Left forelimb (tissue), 1 donor: ENCODE data around the gene EPHB2.
"Not testable (repeated sequence)": the region's sequence is repeated elsewhere in the genome, so short reads cannot be mapped to it uniquely, and the experiment has no call there.

ENCODE experiments used
- DNase-seq: peaks from one replicate; pipeline ENCODE4 v3.0.0-alpha.2; 2018; ENCODE audit warnings: low spot score

EPHB2 gene

DNA sequence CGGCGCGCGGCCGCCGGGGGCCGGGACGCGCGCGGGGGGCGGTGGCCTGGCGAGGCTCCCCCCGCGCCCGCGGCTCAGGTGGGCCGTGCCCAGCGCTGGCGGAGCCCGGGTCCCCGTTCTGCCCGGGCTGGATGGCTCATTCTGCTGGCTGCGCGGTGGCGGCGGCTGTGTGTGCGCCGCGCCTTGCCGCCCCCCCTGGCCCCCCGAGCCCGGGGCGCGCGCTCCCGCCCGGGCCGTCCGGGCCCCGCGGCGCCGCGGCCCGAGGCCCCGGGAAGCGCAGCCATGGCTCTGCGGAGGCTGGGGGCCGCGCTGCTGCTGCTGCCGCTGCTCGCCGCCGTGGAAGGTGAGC, at the start of gene EPHB2:
Gene EPHB2, plus strand, starts transcription at position 139 of the 349 bp plus-strand sequence. Its CDS starts 144 bp downstream, at position 283.
- DNase-seq: no peak

DNA sequence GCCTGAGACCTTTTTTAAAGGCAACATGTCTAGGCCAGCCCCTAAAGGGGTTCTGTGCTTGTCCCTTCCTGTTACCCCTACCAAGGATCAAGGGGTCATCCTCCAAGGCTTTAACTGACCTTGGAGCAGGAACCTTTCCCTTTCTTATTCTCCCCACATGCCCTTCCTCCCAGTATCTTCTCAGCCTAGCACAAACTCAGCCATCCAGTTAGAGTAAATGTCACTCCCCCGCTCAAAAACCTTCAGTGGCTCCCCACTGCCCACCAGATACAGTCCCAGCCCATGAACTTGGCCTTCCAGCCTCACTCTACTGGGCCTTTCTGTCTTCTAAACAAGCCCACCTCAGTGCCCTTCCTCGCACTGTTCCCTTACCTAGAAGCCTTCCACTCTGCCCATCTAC, 48.8 kb upstream of the EPHB2 start:
- DNase-seq: no peak

DNA sequence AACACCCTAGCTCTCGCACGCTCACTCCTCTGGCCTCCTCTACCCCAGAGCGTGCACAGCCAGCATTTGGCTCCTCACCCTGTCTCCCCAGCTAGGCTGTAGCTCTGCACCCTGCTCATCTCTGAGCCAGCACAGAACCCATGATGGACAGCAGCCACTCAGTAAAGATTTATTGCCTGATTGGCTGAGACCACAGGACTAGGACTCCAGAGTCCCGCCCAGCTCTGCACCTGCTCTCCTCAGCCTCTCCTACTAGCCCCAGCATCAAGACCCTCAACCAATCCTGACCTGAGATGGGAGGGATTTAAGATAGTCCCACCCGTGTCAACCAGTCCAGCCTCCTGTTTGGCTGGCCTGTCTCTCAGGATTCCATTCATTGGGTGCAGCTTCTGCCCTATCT, 48.3 kb upstream of the EPHB2 start:
- DNase-seq: no peak

DNA sequence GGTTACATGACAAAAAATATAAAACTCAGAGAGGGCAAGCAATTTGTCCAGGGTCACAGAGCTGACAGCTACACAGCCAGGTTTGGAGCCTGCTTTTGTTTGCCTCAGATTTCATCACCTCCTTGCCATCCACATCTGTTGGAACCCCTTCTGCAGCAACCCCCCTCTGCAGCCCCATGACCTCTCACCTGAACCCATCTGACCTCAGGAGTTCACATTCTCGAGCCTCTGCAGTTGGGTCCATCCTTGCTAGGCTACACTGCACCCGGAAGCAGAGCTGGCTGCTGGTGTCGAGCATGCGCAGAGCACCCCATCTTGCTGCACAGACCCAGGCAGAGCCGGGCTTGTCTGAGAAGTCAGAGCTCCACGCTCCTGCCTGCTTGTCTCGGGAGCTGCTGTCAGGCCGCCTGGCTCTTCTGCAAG, 47.6 kb upstream of the EPHB2 start:
- DNase-seq: no peak

DNA sequence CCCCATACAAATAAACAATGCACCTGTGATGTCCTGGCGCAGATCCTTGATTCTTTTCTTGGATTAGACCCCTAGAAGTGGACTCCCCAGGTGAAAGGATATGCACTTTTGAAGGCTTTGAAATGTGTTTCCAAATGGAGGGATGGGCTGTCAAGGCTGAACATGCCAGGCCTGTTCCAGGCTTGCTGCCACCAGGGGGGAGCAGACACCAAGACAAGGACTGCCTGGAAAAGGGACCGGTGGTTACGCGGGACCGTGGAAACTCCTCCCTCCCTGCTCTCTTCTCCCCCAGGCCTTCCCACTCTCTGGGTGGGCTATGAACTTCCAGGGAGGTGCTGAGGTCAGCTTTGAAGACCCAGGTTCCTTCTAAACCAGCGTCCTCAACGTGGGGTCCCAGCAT, 44.9 kb upstream of the EPHB2 start:
- DNase-seq: no peak

DNA sequence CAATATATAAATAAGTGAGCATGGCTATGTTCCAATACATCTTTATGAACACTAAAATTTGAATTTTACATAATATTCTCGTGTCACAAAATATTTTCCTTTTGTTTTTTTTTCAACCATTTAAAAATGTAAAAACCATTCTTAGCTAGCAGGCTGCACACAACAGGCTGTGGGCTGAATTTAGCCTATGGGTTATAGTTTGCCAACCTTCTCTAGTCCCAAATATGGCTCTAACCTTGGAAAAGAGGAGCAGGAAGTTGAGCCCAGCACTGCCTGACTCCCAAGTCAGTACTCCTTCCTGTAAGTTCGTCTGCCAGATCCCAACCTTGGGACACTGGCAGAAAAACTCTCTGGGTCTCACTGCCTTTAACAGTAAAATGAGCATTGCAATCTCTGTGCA, 44.2 kb upstream of the EPHB2 start:
- DNase-seq: no peak

DNA sequence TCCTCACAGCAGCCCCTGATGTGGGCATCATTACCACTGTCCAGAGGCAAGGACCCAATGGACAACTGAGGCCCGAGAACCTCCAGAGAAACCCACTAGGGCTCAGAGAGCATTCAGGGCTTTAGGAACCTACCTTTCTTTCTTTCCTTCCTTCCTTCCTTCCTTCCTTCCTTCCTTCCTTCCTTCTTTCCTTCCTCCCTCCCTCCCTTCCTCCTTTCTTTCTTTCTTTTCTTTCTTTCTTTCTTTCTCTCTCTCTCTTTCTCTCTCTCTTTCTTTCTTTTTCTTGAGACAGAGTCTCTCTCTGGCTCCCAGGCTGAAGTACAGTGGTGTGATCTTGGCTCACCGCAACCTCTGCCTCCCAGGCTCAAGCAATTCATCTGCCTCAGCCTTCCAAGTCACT, 41.8 kb upstream of the EPHB2 start:
- DNase-seq: not testable (repeated sequence)

DNA sequence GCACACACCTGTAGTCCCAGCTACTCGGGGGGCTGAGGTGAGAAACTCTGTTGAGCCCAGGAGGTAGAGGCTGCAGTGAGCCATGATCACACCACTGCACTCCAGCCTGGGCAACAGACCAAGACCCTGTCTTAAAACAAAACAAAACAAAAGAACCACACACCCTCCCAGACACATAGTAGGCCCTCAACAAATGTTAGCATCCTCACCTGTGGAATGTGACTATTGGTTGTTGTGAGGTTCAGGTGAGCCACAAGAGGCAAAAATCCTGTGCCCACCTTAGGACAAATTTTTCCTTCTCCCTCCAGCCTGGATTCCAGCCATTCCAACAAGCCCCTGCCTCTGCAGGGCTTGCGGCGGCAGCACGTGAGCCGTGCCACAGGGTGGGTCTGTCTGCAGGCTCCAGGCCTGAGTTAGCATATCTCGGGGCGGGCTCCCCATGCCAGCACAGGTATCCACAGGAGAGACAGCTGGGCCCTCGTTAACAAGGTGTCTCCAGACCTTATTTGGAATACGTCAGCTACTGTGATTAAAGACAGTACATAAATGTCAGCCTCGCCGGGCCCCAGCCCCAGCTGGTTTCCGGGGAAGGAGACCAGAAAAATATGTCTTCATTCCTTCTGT, 40.2 kb upstream of the EPHB2 start:
- DNase-seq: no peak

DNA sequence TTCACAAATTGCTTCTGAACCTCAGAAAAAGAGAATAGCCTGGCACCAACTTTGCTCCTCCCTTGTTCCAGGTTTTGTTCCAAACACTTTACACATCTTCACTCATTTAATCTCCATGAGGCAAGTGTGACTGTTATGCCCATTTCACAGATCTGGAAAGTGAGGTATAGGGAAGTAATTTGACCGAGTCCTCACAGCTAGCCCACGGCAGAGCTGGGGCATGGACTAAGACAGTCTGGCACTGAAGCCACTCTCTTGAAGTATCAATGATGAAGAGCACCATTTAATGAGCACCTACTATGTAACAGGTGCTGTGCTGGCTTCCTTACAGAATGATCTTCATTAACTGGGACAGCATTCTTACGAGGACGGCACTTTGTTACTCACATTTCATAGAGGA, 38.6 kb upstream of the EPHB2 start:
- DNase-seq: no peak

DNA sequence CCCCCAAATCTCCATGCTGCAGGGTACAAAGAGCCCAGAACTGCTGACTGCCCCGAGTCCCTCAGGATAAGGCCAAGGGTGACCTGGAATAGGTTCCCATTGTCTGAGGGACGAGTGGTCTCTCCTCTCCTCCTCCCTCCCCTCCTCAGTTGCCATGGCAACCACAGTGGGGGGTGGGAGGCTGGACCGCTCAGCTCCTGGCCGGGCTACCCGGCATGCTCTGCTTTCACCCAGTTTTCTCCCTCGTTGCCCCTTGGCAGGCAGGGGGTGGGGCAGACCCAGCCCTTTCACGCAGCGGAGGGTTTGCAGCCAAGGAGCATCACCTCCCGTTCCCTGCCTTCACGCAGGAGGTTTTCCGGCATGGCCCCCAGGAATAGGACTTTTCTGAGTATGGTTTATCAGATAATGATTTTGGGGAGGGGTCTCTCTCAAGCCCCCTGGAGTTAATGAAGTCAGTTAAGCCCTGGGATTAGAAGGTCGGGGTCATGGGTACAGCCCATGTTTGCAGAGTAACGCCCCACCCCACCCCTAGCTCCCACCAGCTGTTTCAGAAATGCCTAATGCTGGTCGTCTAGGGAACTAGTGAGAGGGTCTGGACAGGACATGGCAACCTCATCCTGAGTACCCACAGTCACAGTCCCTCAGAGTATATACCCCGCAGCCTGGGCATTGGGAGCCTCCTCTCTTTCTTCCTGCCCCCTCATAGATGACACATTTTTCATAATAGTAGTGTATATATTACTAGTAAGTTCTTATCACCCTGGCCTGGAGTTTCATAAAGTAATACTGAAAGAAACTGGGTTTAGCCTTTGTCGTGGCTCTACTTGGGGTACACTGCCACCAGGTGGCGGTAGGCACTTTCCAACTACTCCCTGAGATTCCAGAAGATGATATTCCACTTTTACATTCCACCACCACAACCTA, 36.9 kb upstream of the EPHB2 start:
- DNase-seq: no peak

DNA sequence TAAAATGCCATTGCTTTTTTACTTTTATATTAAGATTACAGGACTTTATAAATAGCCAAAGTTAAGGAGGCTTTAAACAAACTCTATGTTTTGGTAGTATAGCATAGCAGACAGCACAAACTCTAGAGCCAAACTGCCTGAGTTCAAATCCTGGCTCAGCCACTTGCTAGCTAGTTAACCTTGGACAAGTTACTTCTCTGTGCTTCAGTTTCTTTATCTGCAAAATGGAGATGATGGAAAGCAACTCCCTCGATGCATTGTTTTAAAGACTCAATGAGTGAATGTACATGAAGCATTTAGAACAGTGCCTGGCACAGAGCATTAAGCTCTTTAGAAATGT, 36.3 kb upstream of the EPHB2 start:
- no peak for DNase-seq

DNA sequence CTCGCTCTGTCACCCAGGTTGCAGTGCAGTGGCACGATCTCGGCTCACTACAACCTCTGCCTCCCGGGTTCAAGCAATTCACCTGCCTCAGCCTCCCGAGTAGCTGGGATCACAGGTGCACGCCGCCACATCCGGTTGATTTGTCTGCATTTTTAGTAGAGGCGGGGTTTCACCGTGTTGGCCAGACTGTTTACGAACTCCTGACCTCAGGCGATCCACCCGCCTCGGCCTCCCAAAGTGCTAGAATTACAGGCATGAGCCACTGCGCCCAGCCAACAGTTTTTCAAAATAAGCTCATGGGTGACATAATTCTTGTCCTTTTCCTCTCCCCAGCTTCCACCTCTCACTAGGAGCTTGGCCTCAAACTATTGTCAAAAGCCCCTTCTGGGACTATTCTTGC, 34.5 kb upstream of the EPHB2 start:
- DNase-seq: not testable (repeated sequence)

DNA sequence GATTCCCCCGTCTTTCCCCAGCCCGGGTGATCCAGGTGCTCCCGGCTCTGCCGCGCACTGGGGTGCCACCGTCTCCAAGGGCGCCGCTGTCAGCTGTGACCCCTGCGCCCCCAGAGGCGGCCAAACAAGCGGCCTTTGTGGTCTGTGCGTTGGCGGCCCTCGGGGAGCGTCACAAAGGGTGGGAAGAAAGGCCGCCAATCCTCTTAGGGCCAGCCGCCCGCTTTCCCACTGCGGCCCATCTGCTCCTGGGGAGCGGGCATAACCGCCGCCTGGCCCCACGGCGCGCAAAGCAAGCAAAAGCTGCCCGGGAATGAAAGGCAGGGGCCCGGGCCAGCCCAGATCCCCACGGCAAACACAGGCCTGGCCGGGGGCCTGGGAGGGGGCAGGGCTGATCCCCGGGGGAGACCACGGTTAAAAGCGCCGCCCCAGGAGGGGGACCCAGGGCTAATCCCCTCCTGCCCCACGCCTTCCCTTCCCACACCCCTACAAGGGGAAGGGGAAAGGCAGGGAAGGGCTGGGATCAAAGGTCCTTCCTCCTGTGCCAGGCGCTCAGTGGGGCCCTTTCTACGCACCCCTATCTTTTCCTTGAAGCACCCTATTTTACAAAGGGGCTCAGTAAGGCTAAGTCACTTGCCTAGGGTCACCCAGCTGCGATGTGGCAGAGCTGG, 33.6 kb upstream of the EPHB2 start:
- no peak for DNase-seq

DNA sequence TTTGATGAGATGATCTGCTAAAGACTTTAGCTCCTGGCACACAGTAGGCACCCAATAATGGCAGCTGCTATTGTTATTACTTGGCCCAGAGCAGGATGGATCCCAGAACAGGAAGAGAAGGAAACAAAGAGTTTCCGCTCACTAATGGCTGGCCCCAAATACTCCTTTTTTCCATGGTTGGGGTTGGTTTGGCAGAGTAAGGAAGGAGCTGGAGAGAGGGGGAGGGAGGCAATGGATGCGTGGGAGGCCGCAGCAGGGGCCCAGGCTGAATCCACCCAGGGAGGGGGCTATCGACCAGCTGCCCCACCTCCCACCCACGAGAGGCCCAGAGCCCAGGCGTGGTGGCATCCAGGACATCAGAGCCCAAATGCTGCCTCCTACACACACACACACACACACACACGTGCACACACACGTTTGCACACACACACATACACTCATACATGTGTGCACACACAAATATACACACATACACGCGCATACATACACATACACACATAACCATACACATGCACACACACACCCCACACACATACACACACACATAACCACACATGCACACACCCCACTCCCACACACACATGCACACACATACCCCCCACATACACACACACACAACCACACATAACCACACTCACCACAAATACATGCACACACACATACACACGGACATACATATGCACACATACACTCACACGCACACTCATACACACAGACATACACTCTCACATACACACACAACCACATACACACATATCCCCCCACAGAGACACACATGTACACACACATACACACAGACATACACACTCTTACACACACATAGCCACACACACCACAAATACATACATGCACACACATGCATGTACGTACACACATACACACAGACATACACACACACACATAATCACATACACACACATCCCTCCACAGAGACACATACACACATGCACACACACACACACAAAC, 32.4 kb upstream of the EPHB2 start:
- DNase-seq: no peak

DNA sequence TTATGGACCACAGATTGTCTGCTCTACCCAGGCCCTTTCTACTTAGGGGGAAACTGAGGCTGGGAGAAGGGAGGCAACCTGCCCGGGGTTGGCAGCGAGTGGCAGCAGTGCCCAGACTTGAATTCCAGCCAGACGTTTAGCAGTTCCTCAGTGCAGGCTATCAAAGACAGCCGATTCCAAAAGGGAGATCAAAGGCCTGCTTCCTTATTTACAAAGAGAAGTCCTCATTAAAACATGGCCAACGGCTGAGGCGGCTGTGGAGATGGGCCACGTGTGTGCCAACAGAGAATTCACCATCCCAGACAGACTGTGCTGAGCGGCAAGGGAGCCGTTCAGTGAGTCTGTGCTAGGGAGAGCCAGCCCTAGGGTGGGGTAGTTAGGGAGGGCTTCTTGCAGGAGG, 29.9 kb upstream of the EPHB2 start:
- DNase-seq: no peak

DNA sequence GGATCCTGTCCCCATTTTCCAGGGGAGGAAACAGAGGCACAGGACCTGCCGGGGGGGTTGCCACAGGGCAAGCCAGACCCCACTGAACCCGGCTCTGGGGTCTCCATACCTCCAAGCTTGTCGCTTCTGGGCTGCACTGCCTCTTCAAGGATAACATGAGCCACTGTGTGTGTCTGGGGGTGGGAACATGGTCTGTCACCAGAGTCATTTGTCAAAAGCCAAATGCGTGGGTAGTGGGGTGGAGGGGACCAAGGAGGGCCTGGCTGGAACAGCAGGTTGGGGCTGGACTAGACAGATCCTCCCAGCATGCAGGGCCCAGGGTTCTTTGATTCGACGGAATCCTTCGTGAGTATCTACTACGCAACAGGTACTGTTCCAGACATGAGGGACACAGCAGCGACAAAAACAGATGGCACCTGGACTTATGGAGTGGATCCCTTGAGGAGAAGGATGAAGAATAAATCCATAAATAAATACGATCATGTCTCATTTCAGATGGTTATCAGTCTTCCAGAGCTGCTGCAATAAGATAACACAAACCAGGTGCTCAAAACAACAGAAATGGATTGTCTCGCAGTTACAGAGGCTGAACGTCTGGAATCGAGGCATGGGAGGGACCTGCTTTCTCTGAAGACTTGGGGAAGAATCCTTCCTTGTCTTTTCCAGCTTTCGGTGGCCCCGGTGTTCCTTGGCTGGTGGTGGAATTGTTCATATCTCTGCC, 28.9 kb upstream of the EPHB2 start:
- DNase-seq: no peak

DNA sequence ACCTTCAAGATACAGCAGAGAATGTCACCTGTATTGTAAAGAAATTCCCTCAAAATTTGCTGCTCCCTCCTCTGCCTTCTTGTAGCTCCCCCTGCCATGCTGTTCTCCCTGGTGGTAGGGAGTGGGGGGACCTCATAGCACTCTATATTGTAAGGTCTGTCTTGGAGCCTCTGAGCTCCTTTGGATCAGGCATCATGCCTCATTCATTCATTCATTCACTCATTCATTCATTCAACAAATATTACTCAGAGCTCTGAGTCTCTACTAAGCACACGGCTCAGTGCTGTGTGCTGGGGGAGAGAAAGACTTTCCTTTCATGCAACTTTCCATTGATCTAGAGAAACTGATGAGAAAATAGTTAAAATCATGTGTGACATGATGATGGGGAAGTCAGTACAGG, 27.1 kb upstream of the EPHB2 start:
- DNase-seq: no peak

DNA sequence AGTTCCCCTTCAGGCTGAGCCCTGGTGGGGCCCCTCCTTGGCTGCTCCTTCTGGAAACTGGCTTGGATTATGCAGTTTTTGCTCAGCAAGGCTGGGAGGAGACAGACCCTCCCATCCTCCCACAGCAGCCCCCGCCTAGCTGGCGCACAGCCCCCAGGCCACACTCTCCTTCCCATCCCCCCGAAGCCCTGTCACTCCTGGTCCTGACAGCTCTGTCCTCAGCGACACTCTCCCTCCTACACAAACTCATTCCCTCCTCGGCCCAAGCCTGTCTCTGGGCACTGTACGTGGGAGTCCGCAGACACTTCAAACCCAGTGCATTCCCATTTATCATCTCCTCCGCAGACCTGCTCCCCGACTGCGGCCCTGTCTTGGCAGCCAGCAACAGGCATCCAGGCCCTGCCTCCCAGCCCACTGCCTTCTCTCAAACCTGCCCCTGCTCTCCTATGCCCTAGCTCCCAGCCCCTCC, 25.0 kb upstream of the EPHB2 start:
- peak; percentile 87 for DNase-seq

DNA sequence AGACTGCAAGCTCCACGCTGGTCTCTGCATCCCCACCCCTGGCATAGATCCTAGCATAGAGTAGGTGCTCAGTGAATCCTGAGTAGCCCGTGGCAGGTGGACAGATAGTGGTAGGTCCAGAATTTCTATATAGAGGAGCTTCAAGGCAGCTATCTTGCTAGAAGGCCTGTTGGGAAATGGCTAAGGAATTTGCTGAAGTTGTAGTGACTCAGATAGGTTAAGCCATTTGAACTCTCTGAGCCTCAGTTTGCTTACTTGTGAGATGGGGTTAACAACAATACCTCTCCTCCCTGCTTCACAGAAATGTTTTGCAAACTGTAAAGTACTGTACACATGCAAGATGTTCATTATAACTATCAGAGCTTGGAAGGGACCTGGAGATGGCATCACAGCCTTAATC, 23.4 kb upstream of the EPHB2 start:
- no peak for DNase-seq

DNA sequence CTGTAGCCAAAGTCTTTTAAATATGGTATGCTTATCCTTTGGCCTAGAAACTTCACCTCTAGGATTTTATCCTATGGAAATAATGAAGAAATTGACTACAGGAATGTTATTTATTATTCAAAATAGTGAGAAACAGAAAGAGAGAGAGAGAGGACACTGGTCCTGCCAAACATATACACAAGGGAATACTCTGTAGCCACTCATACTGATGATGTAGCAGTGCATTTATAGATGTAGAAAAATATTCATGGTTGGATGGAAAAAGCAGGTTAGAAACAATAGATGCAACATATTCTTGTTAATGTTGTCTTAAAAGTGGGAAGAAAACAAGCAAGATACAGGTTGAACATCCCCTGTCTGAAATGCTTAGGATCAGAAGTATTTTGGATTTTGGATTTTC, 22.2 kb upstream of the EPHB2 start:
- no peak for DNase-seq

DNA sequence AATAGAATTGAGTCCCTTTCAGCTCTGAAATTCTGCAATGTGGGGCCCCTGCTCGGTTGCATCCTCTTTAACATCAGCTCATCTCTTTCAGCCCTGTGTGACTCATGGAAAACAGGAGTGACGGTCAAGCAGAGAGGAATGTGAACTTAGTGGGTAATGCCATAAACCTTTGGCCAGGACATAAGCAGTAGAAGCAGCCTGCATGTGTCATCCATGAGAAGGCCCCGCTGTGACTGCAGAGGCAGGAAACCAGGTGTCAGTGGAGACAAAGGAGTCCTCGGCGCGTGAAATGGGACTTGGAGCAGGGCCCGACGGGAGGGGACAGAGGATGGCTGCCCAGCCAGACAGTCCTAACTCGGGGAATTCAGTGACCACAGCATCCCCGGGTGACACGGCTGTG, 21.1 kb upstream of the EPHB2 start:
- no peak for DNase-seq
